Tibial nerve (tissue), 4 donors: Measurements from ENCODE around the gene FMNL2.
"Not testable (repeated sequence)": the region's sequence is repeated elsewhere in the genome, so short reads cannot be mapped to it uniquely, and the experiment has no call there.

Experiments
- EP300 ChIP-seq, 2 donors: sonication (generic); formaldehyde crosslinking; IDR thresholded peaks; one replicate each; pipeline ENCODE4 v1.6.1; 2017; ENCODE audit warnings: antibody characterized with exemption in 2 of 2, mild to moderate bottlenecking in 1 of 2
- TF ChIP-seq, protein P1 (sequence below), 5 experiments: fragments of 200-600 bp in 3 of 5; fragments of 450-650 bp in 2 of 5; sonication (generic) in 3 of 5; IDR thresholded peaks; one replicate each; pipeline ENCODE4 v1.5.1; 2016 to 2019; ENCODE audit warnings: antibody characterized with exemption in 5 of 5, mild to moderate bottlenecking in 3 of 5, moderate library complexity in 2 of 5

DNA sequence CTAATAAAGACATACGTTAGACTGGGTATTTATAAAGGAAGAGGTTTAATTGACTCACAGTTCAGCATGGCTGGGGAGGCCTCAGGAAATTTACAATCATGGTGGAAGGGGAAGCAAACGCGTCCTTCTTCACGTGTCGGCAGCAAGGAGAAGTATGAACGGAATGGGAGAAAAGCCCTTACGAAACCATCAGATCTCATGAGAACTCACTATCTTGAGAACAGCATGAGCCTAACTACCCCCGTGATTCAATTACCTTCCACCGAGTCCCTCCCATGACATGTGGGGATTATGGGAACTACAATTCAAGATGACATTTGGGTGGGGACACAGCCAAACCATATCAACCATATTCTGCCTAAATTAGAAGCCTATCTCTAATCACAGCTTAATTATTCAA is 53.3 kb downstream of the FMNL2 start:
- TF ChIP-seq, protein P1, sequence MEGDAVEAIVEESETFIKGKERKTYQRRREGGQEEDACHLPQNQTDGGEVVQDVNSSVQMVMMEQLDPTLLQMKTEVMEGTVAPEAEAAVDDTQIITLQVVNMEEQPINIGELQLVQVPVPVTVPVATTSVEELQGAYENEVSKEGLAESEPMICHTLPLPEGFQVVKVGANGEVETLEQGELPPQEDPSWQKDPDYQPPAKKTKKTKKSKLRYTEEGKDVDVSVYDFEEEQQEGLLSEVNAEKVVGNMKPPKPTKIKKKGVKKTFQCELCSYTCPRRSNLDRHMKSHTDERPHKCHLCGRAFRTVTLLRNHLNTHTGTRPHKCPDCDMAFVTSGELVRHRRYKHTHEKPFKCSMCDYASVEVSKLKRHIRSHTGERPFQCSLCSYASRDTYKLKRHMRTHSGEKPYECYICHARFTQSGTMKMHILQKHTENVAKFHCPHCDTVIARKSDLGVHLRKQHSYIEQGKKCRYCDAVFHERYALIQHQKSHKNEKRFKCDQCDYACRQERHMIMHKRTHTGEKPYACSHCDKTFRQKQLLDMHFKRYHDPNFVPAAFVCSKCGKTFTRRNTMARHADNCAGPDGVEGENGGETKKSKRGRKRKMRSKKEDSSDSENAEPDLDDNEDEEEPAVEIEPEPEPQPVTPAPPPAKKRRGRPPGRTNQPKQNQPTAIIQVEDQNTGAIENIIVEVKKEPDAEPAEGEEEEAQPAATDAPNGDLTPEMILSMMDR (IDR thresholded peaks at IDR 0.05), result not testable (repeated sequence)
- peak in 1 of 2 donors; percentile 26 for TF ChIP-seq EP300 (IDR thresholded peaks at IDR 0.05)
